Measurements from ENCODE around the gene SLC16A5. TPM values are rescaled to one million over a fixed set of nuclear protein-coding genes. Genes with fewer than 3 reads are reported as not detected.
"Not testable (repeated sequence)": the region's sequence is repeated elsewhere in the genome, so short reads cannot be mapped to it uniquely, and the experiment has no call there.

Gene SLC16A5
- polyA plus RNA-seq, 1 donor from 2014 or later = not detected

DNA sequence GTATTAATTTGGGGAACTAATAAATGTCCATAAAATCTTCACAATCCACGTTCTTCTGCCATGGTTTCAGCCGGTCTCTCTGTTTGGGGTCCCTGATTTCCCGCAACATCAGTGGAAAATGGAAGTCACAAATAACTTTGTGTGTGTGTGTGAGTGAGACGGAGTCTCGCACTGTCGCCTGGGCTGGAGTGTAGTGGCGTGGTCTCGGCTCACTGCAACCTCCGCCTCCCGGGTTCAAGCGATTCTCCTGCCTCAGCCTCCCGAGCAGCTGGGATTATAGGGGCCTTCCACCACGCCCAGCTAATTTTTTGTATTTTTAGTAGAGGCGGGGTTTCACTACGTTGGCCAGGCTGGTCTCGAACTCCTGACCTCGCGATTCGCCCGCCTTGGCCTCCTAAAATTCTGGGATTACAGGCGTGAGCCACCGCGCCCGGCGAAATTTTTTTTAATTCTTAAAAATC, 41.8 kb upstream of the SLC16A5 start:
- peaks cover 16% of the 10 kb centered on the region for H3K79me2 ChIP-seq (replicated peaks; ENCODE audit: insufficient read depth, low read length)
- H3K27me3 ChIP-seq (ENCODE audit: insufficient read depth, low read depth, low read length); H3F3A ChIP-seq (ENCODE audit: insufficient read depth, low read length, poor library complexity, severe bottlenecking); H4K20me1 ChIP-seq (ENCODE audit: insufficient read depth); H3K36me3 ChIP-seq (ENCODE audit: insufficient read depth, low read length); H2AFZ ChIP-seq (ENCODE audit: low read depth, low read length); H3K9me3 ChIP-seq (ENCODE audit: low read length); H3K9me2 ChIP-seq (ENCODE audit: insufficient read depth, low read length): not testable (repeated sequence)
- H3K27ac ChIP-seq (ENCODE audit: low read length) = peak overlapping the region; percentile 92
- H3K9ac ChIP-seq (ENCODE audit: low read length) = peak overlapping the region; percentile 97
- H3K4me2 ChIP-seq (ENCODE audit: low read length) = peak overlapping the region; percentile 35
- peak overlapping the region; percentile 100 for H3K4me3 ChIP-seq (ENCODE audit: low read length)

DNA sequence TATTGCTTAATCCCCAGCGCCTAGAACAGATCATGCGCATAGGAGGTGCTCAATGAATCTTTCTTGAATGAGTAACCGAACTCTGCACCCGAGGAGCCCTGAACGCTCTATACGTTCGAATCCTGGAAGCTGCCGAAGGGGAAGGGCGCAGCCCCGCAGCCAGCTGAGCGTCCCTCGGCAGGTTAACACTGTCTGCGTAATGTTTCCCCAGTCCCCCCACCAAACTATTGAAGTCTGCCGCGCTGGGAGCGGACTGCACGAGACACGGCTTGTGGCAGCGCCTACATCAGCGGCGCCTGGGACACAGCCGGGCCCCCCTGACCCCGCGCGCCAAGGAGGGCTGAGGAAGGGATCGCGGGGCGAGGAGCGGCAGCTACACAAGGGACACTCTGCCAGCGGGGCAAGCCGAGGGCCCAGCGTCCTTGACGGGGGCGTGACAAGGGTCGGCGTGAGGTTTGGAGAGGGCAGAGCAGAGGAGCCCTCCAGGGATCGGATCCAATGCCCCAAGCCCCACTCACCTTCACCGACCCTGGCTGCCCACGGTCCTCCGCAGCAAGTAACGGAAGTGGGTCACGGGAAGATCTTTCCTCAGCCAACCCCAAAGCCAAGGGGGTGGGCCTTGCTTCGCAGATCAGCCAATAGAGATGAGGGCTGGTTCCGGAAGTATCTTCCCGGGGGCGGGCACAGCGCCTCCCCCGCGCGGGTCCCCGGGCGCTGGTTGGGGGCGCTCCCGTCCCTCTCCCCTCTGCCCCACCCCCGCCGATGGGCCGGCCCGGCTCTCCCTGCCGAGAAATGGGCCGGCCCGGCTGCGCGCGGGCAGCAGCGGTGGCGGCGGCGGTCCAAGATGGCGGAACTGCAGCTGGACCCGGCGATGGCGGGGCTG, 41.1 kb upstream of the SLC16A5 start, which contains the start of the genes ATP5PD and KCTD2:
ATP5PD (minus strand) TSS at position 563 of the 883 bp plus-strand sequence. CDS start 4,319 bp downstream, outside the sequence.
KCTD2 (plus strand) TSS at position 819 of the 883 bp plus-strand sequence; CDS start at position 845, 26 bp downstream.
- Histone ChIP-seq H3K4me3 (ENCODE audit: low read length) (peak within 1 kb of the TSS; percentile 100), H3K9me2 (ENCODE audit: insufficient read depth, low read length) (no peaks in the 10 kb centered on the region), H2AFZ (ENCODE audit: low read depth, low read length) (peak within 1 kb of the TSS; percentile 69), H3K27ac (ENCODE audit: low read length) (peak within 1 kb of the TSS; percentile 92), H3F3A (ENCODE audit: insufficient read depth, low read length, poor library complexity, severe bottlenecking) (no peaks in the 10 kb centered on the region), H3K9me3 (ENCODE audit: low read length) (no peaks in the 10 kb centered on the region), H3K36me3 (ENCODE audit: insufficient read depth, low read length) (no peaks in the 10 kb centered on the region), H3K27me3 (ENCODE audit: insufficient read depth, low read depth, low read length) (no peaks in the 10 kb centered on the region), H3K4me2 (ENCODE audit: low read length) (peak within 1 kb of the TSS; percentile 85), H3K79me2 (replicated peaks; ENCODE audit: insufficient read depth, low read length) (peaks cover 16% of the 10 kb centered on the region), H4K20me1 (ENCODE audit: insufficient read depth) (no peaks in the 10 kb centered on the region), H3K9ac (ENCODE audit: low read length) (peak within 1 kb of the TSS; percentile 97)
- TF ChIP-seq, protein P1, sequence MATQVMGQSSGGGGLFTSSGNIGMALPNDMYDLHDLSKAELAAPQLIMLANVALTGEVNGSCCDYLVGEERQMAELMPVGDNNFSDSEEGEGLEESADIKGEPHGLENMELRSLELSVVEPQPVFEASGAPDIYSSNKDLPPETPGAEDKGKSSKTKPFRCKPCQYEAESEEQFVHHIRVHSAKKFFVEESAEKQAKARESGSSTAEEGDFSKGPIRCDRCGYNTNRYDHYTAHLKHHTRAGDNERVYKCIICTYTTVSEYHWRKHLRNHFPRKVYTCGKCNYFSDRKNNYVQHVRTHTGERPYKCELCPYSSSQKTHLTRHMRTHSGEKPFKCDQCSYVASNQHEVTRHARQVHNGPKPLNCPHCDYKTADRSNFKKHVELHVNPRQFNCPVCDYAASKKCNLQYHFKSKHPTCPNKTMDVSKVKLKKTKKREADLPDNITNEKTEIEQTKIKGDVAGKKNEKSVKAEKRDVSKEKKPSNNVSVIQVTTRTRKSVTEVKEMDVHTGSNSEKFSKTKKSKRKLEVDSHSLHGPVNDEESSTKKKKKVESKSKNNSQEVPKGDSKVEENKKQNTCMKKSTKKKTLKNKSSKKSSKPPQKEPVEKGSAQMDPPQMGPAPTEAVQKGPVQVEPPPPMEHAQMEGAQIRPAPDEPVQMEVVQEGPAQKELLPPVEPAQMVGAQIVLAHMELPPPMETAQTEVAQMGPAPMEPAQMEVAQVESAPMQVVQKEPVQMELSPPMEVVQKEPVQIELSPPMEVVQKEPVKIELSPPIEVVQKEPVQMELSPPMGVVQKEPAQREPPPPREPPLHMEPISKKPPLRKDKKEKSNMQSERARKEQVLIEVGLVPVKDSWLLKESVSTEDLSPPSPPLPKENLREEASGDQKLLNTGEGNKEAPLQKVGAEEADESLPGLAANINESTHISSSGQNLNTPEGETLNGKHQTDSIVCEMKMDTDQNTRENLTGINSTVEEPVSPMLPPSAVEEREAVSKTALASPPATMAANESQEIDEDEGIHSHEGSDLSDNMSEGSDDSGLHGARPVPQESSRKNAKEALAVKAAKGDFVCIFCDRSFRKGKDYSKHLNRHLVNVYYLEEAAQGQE (IDR thresholded peaks at IDR 0.05; ENCODE audit: borderline replicate concordance) = peak; percentile 77
- TF ChIP-seq EP300 (conservative IDR thresholded peaks at IDR 0.05; ENCODE audit: poor library complexity, severe bottlenecking) = peak; percentile 48
- TF ChIP-seq MXI1 (conservative IDR thresholded peaks at IDR 0.05; ENCODE audit: poor library complexity, severe bottlenecking) = peak; percentile 85
- TF ChIP-seq, protein P2, sequence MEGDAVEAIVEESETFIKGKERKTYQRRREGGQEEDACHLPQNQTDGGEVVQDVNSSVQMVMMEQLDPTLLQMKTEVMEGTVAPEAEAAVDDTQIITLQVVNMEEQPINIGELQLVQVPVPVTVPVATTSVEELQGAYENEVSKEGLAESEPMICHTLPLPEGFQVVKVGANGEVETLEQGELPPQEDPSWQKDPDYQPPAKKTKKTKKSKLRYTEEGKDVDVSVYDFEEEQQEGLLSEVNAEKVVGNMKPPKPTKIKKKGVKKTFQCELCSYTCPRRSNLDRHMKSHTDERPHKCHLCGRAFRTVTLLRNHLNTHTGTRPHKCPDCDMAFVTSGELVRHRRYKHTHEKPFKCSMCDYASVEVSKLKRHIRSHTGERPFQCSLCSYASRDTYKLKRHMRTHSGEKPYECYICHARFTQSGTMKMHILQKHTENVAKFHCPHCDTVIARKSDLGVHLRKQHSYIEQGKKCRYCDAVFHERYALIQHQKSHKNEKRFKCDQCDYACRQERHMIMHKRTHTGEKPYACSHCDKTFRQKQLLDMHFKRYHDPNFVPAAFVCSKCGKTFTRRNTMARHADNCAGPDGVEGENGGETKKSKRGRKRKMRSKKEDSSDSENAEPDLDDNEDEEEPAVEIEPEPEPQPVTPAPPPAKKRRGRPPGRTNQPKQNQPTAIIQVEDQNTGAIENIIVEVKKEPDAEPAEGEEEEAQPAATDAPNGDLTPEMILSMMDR (IDR thresholded peaks at IDR 0.05; ENCODE audit: poor library complexity, severe bottlenecking) = no peak
- peak; percentile 99 for TF ChIP-seq POLR2AphosphoS5 (IDR thresholded peaks at IDR 0.05)
- TF ChIP-seq TAF1 (IDR thresholded peaks at IDR 0.05; ENCODE audit: low read depth) = no peak
- peak; percentile 53 for TF ChIP-seq SMC3 (conservative IDR thresholded peaks at IDR 0.05; ENCODE audit: poor library complexity)
- TF ChIP-seq RAD21 (conservative IDR thresholded peaks at IDR 0.05) = peak; percentile 7
- TF ChIP-seq EZH2 (IDR thresholded peaks at IDR 0.05; ENCODE audit: borderline replicate concordance, insufficient read depth, low read length, poor library complexity, severe bottlenecking) = no peak
